AG08396 (cell line): ENCODE data around the gene FNDC3B.

Source experiments
- DNase-seq: peaks from one replicate; pipeline ENCODE4 v3.0.0; 2012; ENCODE audit warnings: low spot score, mixed read lengths

The FNDC3B gene

GRCh38 chr3:172056416-172056815 lies 17.0 kb downstream of the FNDC3B start:
- DNase-seq: no peak

- no peak for DNase-seq
Measured at GRCh38 chr3:172057059-172057458, 17.7 kb downstream of the FNDC3B start.

DNA sequence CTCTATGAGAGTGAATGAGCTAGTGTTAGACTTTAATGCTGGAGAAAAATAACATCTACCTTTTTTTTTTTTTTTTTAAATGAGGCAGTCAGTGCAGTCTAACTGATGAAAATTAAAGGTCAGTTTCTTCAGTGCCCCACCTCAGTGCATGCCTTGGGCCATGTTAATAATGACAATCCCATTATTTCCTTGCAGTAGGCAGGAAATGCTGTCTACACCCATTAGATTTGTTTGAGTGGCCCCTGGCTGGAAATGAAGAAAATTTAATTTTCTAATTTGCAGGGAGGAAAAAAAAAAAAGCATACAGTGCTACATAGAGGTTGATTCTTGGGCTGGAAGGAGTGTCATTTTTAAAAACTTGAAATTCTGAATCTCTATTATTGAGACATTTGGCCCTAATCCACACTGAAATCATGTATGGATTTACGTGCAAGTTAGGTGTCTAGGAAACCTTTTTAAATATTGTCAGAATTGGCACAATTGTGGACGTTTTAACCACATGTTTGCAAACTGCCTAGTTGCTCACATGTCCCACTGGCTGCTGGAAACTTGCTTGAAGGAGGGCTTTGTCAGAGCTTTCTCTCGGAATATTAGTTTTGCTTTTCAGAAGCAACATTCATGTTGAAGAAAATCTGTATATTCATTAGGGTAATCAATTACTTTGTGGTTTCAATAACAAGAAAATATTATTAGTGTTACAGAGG lies 18.4 kb downstream of the FNDC3B start:
- DNase-seq: no peak

GRCh38 chr3:172059532-172059931 lies 20.2 kb downstream of the FNDC3B start:
- DNase-seq: no peak

DNA sequence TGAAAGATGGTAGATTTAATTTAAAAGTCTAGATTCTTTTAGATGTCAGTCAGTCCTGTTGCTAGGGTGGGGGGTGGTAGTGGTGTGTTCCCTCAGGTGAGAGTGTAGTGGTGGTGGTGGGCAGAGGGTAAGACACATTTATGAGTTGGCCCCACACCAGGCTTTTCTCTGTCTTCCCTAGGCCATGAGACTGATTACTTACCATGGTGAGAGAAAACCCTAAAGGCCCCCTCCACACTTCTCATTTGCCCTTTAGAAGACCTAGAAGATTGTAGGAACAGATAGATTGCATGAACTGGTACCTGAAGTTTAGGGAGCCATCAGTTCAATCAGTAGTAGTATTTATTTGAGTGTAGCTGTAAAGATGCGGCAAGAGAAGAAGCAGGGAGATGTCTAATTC lies 20.9 kb downstream of the FNDC3B start:
- DNase-seq: no peak

- no peak for DNase-seq
Measured at GRCh38 chr3:172061724-172062184, 22.4 kb downstream of the FNDC3B start.

- DNase-seq: no peak
Measured at GRCh38 chr3:172062761-172063160, 23.4 kb downstream of the FNDC3B start.

DNA sequence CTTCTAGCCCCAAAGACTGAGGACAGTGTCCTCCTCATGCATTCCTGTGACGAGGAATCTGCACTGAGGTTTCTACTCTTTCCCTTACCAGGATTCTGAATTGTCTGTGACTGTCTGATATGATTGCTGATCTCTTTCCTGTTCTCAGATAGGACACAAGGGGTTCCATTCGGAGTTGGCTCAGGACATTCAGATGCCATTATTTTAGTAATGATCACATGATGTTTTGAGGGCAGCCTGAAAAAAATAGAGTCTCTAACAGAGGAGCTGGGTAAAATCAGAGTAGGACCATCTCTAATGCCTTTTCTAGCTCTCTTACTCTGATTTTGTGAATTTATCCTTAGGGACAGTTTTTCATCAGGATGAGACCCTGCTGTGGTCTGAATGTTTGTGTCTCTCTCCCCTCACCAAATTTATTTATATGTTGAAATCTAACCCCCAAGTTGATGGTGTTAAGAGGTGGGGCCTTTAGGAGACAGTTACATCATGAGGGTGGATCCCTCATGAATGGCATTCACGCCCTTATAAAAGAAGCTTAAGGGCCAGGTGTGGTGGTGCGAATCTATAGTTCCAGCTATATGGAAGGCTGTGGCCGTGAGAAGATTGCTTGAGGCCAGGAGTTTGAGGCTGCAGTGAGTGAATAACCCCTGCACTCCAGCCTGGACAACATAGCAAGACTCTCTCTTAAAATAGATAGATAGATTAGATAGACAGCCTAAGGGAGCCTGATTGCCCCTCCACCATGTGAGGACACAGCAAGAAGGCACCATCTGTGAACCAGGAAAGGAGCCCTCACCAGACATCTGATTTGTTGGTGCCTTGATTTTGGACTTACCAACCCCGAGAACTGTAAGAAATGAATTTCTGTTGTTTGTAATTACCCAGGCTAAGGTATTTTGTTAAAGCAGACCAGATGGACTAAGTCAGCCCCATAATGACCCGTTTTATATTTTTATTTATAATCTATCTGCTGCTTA lies 24.4 kb downstream of the FNDC3B start:
- no peak for DNase-seq

GRCh38 chr3:172065527-172065926 lies 26.1 kb downstream of the FNDC3B start:
- no peak for DNase-seq

DNA sequence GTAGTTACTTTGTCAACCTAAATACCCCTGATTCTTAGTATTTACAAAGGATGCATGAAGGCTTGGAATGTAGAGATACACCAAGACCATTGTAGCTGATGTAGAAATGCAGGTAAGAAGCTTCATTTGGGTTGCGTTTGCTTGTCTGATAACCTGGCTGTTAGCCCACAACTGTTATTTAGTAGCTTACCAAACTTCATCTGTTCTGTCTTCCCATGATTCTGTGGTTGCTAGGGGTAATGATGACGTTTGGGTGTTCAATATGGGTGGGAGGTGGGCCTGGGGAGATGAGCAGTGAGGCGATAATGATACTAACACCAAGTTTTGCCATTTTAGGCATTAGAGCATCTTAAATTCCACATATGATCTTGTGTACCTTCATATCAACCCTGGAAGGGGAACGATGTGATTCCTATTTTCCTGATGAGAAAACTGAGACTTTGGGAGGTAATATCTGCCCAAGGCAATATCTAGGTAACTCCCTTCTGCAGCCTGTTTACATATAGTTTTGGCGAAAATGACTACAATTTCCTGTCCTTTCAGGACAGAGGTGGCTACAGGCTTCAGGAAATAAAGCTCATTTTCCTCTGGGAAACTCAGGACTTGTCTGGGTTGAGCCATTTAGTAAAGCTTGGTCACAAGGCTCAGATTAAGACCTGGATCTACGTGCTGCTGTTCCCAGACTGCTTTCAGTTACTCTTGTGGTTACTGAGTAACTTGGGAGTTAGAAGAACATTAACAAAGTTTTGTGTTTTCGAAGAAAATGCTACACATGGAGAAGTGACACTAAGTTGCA lies 26.8 kb downstream of the FNDC3B start:
- DNase-seq: no peak

GRCh38 chr3:172066880-172067796 lies 27.8 kb downstream of the FNDC3B start:
- DNase-seq: no peak

DNA sequence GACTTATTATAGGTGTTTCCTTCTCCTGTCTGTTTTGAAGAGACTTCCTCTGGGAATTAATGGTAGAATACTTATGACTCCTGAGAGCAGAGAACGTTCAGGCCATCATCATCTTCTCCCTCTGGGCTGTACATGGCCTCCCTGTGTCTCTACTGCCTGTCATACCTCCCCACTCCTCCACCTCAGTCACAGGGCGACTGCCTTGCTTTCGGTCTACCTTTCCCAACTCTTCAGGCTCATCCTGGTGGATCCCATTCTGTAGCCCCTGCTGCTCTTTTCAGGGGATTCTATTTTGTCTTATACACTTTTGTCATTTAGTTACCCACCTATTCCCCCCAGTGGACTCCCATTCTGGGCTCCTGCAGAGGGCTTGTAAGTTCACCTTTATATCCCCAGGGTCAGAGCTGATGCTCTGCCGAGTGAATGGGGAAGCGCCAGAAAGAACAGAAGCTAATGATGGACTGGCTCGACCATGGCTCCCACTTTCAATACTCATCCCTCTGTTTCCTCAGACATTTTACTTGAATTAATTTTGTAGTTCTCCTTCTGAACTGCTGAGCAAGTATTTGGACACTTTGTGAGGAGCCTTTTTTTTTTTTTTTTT lies 28.6 kb downstream of the FNDC3B start:
- no peak for DNase-seq

DNA sequence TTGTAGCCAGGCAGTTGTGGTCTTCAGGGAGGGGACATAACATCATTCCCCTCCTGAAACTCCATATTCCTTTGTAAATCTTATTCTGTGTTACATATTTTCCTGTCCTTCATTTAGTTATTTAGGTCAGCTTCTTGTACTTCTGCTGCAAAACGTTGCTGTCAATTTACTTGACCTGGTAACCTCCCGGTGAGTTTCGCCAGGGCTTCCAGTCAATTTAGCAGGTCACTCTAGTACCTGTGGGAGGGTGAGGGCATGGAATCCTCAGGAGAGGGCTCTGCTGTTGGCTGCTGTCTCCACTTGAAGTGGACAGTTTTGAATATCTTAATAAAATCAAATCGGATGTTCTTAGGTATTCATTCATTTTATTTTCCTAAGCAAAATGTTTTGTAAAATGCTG lies 29.6 kb downstream of the FNDC3B start:
- no peak for DNase-seq

- no peak for DNase-seq
Measured at GRCh38 chr3:172069478-172069877, 30.1 kb downstream of the FNDC3B start.

DNA sequence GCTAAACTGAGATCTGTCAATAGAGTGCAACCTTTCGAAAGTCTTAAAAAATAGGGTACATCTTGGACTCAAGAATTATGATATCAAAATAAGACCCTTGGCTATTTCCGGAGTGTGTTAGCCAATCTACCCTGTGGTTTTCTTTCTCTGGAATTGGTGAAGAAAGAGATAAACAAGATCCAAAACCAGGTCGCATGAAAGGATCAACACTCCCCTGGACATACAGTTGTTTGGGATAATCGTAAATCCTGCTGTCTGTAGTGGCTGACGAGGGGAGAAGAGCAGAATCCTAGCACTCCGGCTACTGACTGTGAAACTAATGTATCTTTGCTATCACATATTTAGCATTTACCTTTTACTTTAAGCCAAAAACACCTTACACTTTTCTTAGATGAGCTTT lies 30.9 kb downstream of the FNDC3B start:
- DNase-seq: no peak

DNA sequence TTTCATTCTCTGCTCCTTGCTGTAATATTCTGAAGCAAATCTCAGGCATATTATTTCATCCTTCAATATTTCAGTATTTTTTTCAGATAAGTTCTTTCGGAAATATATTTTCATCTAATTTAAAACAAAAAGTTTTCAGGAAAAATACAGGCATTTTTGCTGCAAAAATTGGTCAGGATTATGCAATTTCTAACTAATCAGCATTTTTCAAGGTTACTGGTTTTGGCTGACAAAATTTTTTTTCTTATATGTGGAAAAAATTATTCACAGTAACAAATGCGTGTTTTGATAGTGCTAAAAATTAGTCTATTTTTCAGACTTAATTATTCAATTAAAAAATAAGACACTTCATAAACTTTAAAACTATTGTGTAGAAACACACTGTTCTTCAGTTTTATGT lies 31.4 kb downstream of the FNDC3B start:
- DNase-seq: no peak

- no peak for DNase-seq
Measured at GRCh38 chr3:172071780-172072330, 32.5 kb downstream of the FNDC3B start.

GRCh38 chr3:172072543-172072942 lies 33.2 kb downstream of the FNDC3B start:
- DNase-seq: no peak

DNA sequence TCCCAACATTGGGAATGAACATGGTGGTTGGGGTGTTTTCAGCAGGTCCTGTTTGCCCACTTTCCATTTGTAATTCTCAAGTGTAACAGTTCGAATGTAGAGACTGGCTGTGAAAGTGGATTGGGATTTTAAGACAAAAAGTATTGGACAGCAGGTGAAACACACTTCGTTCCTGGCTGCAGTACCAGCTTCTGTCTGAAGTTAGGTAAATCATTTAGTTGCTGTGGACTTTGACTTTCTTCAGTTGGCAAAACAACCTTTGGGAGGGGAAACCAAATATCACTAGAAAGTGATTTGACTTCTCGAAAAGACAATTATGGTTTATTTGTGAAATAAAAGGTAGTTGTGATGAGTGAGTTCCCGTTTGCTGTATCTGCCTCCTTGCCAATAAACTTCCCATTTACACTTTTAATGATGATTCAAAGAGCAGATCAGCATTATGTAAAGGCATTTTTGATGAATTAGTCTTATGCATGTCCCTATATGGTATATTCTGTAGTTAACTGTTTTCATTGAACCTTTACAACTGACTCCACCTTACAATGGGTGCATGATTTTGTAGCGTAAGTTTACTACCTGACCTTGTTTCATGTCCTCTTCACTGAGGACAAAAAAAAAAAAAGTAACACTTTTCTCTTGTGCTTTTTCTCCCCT lies 34.0 kb downstream of the FNDC3B start:
- no peak for DNase-seq

- no peak for DNase-seq
Measured at GRCh38 chr3:172074032-172074431, 34.7 kb downstream of the FNDC3B start.
